Umbilical cord (tissue), 2 donors: Measurements from ENCODE around the gene PPP4R1. TPM values are rescaled to one million over a fixed set of nuclear protein-coding genes. Genes with fewer than 3 reads are reported as not detected.
"Not testable (repeated sequence)": the region's sequence is repeated elsewhere in the genome, so short reads cannot be mapped to it uniquely, and the experiment has no call there.

Experiments used
- DNase-seq: peaks from one replicate; pipeline ENCODE4 v3.0.0-alpha.2; 2015; ENCODE audit warnings: low spot score
- total RNA-seq: library from RNA; depleted of rRNA; stranded (reverse); fragments of >200 nt; gene quantifications from one replicate; pipeline ENCODE4 v1.2.3, GENCODE V29; 2014; ENCODE audit warnings: low replicate concordance; ENCODE audit not compliant: insufficient read depth

PPP4R1 gene
- total RNA-seq: 197 TPM

GRCh38 chr18:9614401-9615279 is at the start of gene PPP4R1:
Gene PPP4R1, minus strand, starts transcription at chr18:9614559. Its CDS starts 75 bp downstream, at chr18:9614484.
- DNase-seq: peak; percentile 66

- no peak for DNase-seq
Observed at GRCh38 chr18:9663377-9663776, 49.0 kb upstream of the PPP4R1 start.

GRCh38 chr18:9661564-9661963 is 47.2 kb upstream of the PPP4R1 start:
- DNase-seq: no peak

- DNase-seq: no peak
Observed at GRCh38 chr18:9659499-9660375, 45.4 kb upstream of the PPP4R1 start.

- no peak for DNase-seq
Observed at GRCh38 chr18:9658087-9658641, 43.8 kb upstream of the PPP4R1 start.

- no peak for DNase-seq
Observed at GRCh38 chr18:9655232-9655767, 40.9 kb upstream of the PPP4R1 start.

- DNase-seq: no peak
Observed at GRCh38 chr18:9653390-9653789, 39.0 kb upstream of the PPP4R1 start.

GRCh38 chr18:9649164-9649540 is 34.8 kb upstream of the PPP4R1 start:
- no peak for DNase-seq

GRCh38 chr18:9648431-9649163 is 34.2 kb upstream of the PPP4R1 start:
- DNase-seq: no peak

- no peak for DNase-seq
Observed at GRCh38 chr18:9647496-9648323, 33.4 kb upstream of the PPP4R1 start.

GRCh38 chr18:9643549-9643948 is 29.2 kb upstream of the PPP4R1 start:
- peak; percentile 97 for DNase-seq

GRCh38 chr18:9642799-9643462 is 28.6 kb upstream of the PPP4R1 start:
- DNase-seq: peak; percentile 48

GRCh38 chr18:9641081-9641480 is 26.7 kb upstream of the PPP4R1 start:
- DNase-seq: not testable (repeated sequence)

GRCh38 chr18:9638886-9639285 is 24.5 kb upstream of the PPP4R1 start:
- DNase-seq: no peak

GRCh38 chr18:9637036-9637767 is 22.8 kb upstream of the PPP4R1 start:
- no peak for DNase-seq

GRCh38 chr18:9634856-9635255 is 20.5 kb upstream of the PPP4R1 start:
- DNase-seq: no peak

GRCh38 chr18:9631814-9632496 is 17.6 kb upstream of the PPP4R1 start:
- peak; percentile 25 for DNase-seq

GRCh38 chr18:9630444-9630843 is 16.1 kb upstream of the PPP4R1 start:
- DNase-seq: no peak
